ENCODE data around the gene ASCL5.

Gene ASCL5

GRCh38 chr1:201068976-201069375 is 58.0 kb downstream of the ASCL5 start:
- Mint-ChIP-seq H3K27me3 (peaks cover 19% of the 10 kb centered on the region), H3K9me3 (no peaks in the 10 kb centered on the region), H3K4me3 (no peak overlapping the region), H3K27ac (no peak overlapping the region), H3K4me1 (no peaks in the 10 kb centered on the region)
- no peak for ATAC-seq
- no peak for DNase-seq

- no peak for DNase-seq
- Mint-ChIP-seq H3K4me1 (no peaks in the 10 kb centered on the region), H3K27ac (no peak overlapping the region), H3K27me3 (peaks cover 24% of the 10 kb centered on the region), H3K9me3 (no peaks in the 10 kb centered on the region), H3K4me3 (no peak overlapping the region)
- no peak for ATAC-seq
These were observed 60.0 kb downstream of the ASCL5 start for GRCh38 chr1:201066986-201067385.

GRCh38 chr1:201065686-201066085 is 61.3 kb downstream of the ASCL5 start:
- ATAC-seq: no peak
- no peak overlapping the region for H3K27ac Mint-ChIP-seq
- H3K27me3 Mint-ChIP-seq: peaks cover 24% of the 10 kb centered on the region
- H3K9me3 Mint-ChIP-seq: no peaks in the 10 kb centered on the region
- H3K4me3 Mint-ChIP-seq: no peak overlapping the region
- no peak for DNase-seq
- H3K4me1 Mint-ChIP-seq: no peaks in the 10 kb centered on the region

- Mint-ChIP-seq H3K4me1 (no peaks in the 10 kb centered on the region), H3K27me3 (peaks cover 24% of the 10 kb centered on the region), H3K27ac (no peak overlapping the region), H3K9me3 (no peaks in the 10 kb centered on the region), H3K4me3 (no peak overlapping the region)
- DNase-seq: no peak
- no peak for ATAC-seq
These were observed 62.2 kb downstream of the ASCL5 start for GRCh38 chr1:201064806-201065205.
